Measurements from ENCODE around the gene JARID2. TPM values are rescaled to one million over a fixed set of nuclear protein-coding genes. Genes with fewer than 3 reads are reported as not detected.

The JARID2 gene
- total and polyA plus RNA-seq, 9 of the 15 experiments (the other 6 are each of a cell fraction or from before 2014, with no cell fraction given): 5.0 to 29.0 (median 15.6) TPM

- no peak for TF ChIP-seq ZNF407 (IDR thresholded peaks at IDR 0.05; ENCODE audit: low read depth)
- TF ChIP-seq ILF3 (IDR thresholded peaks at IDR 0.05; ENCODE audit: borderline replicate concordance): no peak
- no peak for TF ChIP-seq ESRRB (CRISPR knock-in tag; IDR thresholded peaks at IDR 0.05; ENCODE audit: borderline replicate concordance)
- no peak for TF ChIP-seq ZNF695 (CRISPR knock-in tag; IDR thresholded peaks at IDR 0.05)
- TF ChIP-seq CCAR2 (IDR thresholded peaks at IDR 0.05; ENCODE audit: low read depth, low read length): no peak
- TF ChIP-seq NFIC (IDR thresholded peaks at IDR 0.05): no peak
- TF ChIP-seq NR2C1 (IDR thresholded peaks at IDR 0.05): no peak
- no peak for TF ChIP-seq NR2C1 (tag; IDR thresholded peaks at IDR 0.05)
- TF ChIP-seq NR3C1 (CRISPR knock-in tag; IDR thresholded peaks at IDR 0.05): no peak
Observed at GRCh38 chr6:15490242-15491100, 244.6 kb downstream of the JARID2 start (continued).

Measured in K562 (cell line).